ENCODE results near the gene CLIP2.
A peak's percentile ranks its signal among the peaks of the same experiment; 100 is the strongest.
"Not testable (repeated sequence)": the region's sequence is repeated elsewhere in the genome, so short reads cannot be mapped to it uniquely, and the experiment has no call there.

Gene CLIP2

DNA sequence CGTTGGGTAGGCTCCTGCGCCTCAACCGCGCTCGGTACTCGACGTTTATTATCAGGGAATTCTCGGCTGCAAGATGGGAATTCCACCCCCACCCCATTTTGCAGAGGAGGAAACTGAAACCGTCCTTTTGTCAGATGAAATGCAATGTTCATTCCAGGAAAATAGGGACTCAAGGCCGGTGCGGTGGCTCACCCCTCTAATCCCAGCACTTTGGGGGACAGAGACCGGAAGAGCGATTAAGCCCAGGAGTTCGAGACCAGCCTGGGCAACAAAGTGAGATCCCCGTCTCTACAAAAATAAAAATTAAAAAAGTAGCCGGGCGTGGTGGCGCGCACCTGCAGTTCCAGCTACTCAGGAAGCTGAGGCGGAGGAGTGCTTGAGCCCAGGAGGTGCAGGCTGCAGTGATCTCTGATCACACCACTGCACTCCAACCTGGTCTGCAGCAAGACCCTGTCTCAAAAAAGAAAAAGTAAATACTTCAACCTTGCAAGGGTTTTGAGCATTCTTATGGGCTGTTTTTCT lies 34.3 kb upstream of the CLIP2 start:
- H3K9me3 ChIP-seq (ENCODE audit: control insufficient read depth, low read length), result no peaks in the 10 kb centered on the region
- H3K36me3 ChIP-seq (ENCODE audit: control insufficient read depth, insufficient read depth, low read length), result peaks cover 11% of the 10 kb centered on the region
- WGBS, 2 experiments, result 36 to 39% methylated on average over 20 of the region's 20 CpGs
- H3K4me3 ChIP-seq (ENCODE audit: insufficient read depth, low read depth, low read length), result peak overlapping the region; percentile 73
- H3K4me1 ChIP-seq (ENCODE audit: control insufficient read depth, insufficient read depth, low read length), result no peaks in the 10 kb centered on the region
- peak overlapping the region; percentile 11 for H3K27ac ChIP-seq (ENCODE audit: insufficient read depth, low read depth, low read length, poor library complexity, severe bottlenecking)
- H3K27me3 ChIP-seq (ENCODE audit: control insufficient read depth, insufficient read depth, low read length, poor library complexity, severe bottlenecking), result no peaks in the 10 kb centered on the region

DNA sequence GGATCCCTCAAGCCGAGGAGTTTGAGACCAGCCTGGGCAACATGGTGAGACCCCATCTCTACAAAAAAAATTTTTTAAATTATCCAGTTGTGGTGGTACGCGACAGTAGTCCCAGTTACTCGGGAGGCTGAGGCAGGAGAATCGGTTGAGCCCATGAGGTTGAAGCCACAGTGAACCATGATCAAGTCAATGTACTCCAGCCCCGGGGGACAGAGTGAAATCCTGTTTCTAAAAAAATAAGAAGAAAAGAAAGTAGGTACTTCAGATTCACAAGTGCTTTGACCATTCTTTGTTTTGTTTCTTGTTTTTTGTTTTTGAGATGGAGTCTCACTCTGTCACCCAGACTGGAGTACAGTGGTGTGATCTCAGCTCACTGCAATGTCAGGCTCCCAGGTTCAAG lies 33.7 kb upstream of the CLIP2 start:
- not testable (repeated sequence) for H3K36me3 ChIP-seq (ENCODE audit: control insufficient read depth, insufficient read depth, low read length); H3K4me1 ChIP-seq (ENCODE audit: control insufficient read depth, insufficient read depth, low read length); H3K9me3 ChIP-seq (ENCODE audit: control insufficient read depth, low read length); H3K27ac ChIP-seq (ENCODE audit: insufficient read depth, low read depth, low read length, poor library complexity, severe bottlenecking); H3K27me3 ChIP-seq (ENCODE audit: control insufficient read depth, insufficient read depth, low read length, poor library complexity, severe bottlenecking)
- WGBS, 2 experiments, result 98% methylated on average over 6 of the region's 6 CpGs
- H3K4me3 ChIP-seq (ENCODE audit: insufficient read depth, low read depth, low read length), result peak overlapping the region; percentile 73

DNA sequence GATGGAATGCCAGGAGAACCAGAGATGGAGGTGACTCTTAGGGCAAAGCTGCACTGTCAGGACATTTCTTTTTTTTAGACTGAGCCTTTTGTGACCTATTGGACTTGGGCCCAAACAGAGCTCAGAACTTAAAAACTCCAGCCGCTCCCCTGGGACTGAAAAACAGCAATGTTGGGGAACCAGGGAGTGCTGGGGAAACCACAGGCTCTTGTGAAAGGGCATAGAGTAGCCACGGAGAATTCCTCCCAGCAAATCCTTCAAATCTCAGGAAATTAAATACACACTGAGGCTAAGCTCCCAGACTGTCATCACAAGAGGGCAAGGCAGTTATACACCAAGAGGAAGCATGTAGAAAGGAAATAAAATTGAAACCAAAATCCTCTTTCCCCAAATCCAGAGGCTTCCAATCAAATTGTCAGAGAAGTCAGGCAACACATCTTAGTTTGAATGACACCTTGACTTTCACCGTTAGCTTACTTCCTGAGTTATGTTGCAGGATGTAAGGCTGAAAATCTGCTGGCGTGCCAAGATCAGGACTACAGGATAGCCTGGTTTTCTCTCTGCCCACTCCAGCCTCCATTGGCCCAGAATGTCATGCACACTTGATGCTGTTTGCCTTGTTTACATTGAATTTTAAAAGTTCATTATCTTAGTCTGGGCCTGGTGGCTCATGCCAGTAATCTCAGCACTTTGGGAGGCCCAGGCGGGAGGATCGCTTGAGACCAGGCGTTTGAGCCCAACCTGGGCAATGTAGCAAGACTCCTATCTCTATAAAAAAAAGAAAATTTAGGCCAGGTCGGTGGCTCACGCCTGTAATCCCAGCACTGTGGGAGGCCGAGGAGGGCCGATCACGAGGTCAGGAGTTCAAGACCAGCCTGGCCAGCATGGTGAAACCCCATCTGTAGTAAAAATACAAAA lies 32.5 kb upstream of the CLIP2 start:
- WGBS, 2 experiments, result 92 to 94% methylated on average over 12 of the region's 12 CpGs
- no peaks in the 10 kb centered on the region for H3K27me3 ChIP-seq (ENCODE audit: control insufficient read depth, insufficient read depth, low read length, poor library complexity, severe bottlenecking)
- no peaks in the 10 kb centered on the region for H3K4me1 ChIP-seq (ENCODE audit: control insufficient read depth, insufficient read depth, low read length)
- no peaks in the 10 kb centered on the region for H3K9me3 ChIP-seq (ENCODE audit: control insufficient read depth, low read length)
- no peak overlapping the region for H3K27ac ChIP-seq (ENCODE audit: insufficient read depth, low read depth, low read length, poor library complexity, severe bottlenecking)
- H3K36me3 ChIP-seq (ENCODE audit: control insufficient read depth, insufficient read depth, low read length), result no peaks in the 10 kb centered on the region
- H3K4me3 ChIP-seq (ENCODE audit: insufficient read depth, low read depth, low read length), result no peak overlapping the region

DNA sequence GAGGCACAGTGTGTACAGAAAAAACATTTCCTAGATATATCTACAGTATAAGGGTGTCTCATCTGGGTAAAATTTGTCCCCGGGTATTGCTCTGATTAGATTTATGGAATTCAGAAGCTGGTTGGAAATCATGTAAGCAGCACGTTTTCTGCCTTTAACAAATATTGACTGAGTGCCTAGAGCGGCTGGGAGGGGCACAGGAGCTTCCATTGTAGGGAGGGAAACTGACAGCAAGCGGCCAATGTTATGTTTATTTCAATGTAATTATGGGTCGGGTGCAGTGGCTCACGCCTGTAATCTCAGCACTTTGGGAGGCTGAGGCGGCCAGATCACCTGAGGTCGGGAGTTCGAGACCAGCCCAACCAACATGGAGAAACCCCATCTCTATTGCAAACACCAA lies 30.6 kb upstream of the CLIP2 start:
- no peaks in the 10 kb centered on the region for H3K9me3 ChIP-seq (ENCODE audit: control insufficient read depth, low read length)
- no peaks in the 10 kb centered on the region for H3K36me3 ChIP-seq (ENCODE audit: control insufficient read depth, insufficient read depth, low read length)
- WGBS, 2 experiments, result 85 to 86% methylated on average over 9 of the region's 9 CpGs
- no peaks in the 10 kb centered on the region for H3K27me3 ChIP-seq (ENCODE audit: control insufficient read depth, insufficient read depth, low read length, poor library complexity, severe bottlenecking)
- no peak overlapping the region for H3K27ac ChIP-seq (ENCODE audit: insufficient read depth, low read depth, low read length, poor library complexity, severe bottlenecking)
- H3K4me3 ChIP-seq (ENCODE audit: insufficient read depth, low read depth, low read length), result no peak overlapping the region
- no peaks in the 10 kb centered on the region for H3K4me1 ChIP-seq (ENCODE audit: control insufficient read depth, insufficient read depth, low read length)

DNA sequence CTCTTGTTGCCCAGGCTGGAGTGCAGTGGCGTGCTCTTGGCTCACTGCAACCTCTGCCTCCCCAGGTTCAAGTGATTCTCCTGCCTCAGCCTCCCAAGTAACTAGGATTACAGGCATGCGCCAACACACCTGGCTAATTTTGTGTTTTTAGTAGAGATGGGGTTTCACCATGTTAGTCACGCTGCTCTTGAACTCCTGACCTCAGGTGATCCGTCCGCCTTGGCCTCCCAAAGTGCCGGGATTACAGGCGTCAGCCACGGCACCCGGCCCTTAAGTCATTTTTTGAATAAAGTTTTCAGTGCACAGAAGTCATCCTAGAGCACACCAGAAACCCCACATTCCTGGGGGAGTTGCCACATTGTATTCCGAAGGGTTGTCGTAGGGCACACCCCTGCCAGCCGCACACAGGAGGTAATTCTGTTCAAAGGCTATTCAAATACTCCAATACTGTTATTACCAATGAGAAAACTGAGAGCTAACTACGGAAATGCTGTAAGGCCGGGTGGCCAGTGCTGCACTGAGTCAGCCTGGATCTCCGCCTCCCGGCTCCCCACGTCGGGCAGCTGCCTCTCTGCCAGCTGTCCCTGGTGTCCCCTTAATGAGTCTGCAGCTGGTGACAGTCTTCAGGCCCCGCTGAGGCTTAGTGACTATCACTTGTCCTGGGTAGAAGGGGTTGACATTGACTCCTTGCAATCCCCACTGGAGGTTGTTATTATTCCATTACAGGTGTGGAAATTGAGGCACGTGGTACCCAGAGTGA lies 26.4 kb upstream of the CLIP2 start:
- WGBS, 2 experiments, result 87 to 88% methylated on average over 20 of the region's 20 CpGs
- Histone ChIP-seq H3K9me3 (ENCODE audit: control insufficient read depth, low read length) (no peaks in the 10 kb centered on the region), H3K27me3 (ENCODE audit: control insufficient read depth, insufficient read depth, low read length, poor library complexity, severe bottlenecking) (no peaks in the 10 kb centered on the region), H3K27ac (ENCODE audit: insufficient read depth, low read depth, low read length, poor library complexity, severe bottlenecking) (no peak overlapping the region), H3K4me3 (ENCODE audit: insufficient read depth, low read depth, low read length) (no peak overlapping the region), H3K36me3 (ENCODE audit: control insufficient read depth, insufficient read depth, low read length) (no peaks in the 10 kb centered on the region), H3K4me1 (ENCODE audit: control insufficient read depth, insufficient read depth, low read length) (no peaks in the 10 kb centered on the region)

DNA sequence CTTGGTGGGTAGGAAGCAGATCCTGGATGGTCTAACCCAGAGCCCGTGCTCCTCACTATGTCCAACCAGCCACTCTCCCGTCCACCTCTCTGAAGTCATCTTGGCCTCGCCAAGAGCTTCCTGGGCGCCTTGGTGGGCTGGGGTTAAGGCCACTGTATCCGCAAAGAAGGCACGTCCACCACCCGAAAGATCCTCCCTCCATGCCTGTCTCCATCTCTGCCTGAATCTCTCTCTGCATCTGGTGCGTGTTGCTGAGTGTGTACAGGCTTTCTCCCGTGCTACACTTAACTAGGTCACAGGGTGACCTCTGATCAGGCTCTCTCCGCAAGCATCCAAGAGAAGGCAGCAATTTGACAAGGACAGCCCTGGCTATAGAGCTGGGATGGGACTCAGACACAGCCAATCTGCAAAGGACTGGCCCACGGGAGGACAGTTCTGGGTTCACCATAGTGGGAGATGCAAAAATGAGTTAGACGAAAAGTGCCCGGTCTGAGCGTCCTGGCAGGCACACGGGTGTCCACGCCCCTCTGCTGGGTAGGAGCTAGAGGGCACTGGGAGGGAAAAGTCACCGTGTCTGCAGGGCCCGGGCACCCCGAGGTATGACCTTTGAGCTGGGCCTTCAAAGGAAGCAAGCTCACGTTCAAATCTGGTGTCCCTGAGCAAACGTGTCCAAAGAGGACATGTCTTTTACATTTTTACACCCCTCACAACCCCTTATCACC lies 25.6 kb upstream of the CLIP2 start:
- H3K4me3 ChIP-seq (ENCODE audit: insufficient read depth, low read depth, low read length), result no peak overlapping the region
- no peak overlapping the region for H3K27ac ChIP-seq (ENCODE audit: insufficient read depth, low read depth, low read length, poor library complexity, severe bottlenecking)
- no peaks in the 10 kb centered on the region for H3K27me3 ChIP-seq (ENCODE audit: control insufficient read depth, insufficient read depth, low read length, poor library complexity, severe bottlenecking)
- H3K9me3 ChIP-seq (ENCODE audit: control insufficient read depth, low read length), result no peaks in the 10 kb centered on the region
- H3K36me3 ChIP-seq (ENCODE audit: control insufficient read depth, insufficient read depth, low read length), result no peaks in the 10 kb centered on the region
- WGBS, 2 experiments, result 92% methylated on average over 21 of the region's 21 CpGs
- H3K4me1 ChIP-seq (ENCODE audit: control insufficient read depth, insufficient read depth, low read length), result no peaks in the 10 kb centered on the region

DNA sequence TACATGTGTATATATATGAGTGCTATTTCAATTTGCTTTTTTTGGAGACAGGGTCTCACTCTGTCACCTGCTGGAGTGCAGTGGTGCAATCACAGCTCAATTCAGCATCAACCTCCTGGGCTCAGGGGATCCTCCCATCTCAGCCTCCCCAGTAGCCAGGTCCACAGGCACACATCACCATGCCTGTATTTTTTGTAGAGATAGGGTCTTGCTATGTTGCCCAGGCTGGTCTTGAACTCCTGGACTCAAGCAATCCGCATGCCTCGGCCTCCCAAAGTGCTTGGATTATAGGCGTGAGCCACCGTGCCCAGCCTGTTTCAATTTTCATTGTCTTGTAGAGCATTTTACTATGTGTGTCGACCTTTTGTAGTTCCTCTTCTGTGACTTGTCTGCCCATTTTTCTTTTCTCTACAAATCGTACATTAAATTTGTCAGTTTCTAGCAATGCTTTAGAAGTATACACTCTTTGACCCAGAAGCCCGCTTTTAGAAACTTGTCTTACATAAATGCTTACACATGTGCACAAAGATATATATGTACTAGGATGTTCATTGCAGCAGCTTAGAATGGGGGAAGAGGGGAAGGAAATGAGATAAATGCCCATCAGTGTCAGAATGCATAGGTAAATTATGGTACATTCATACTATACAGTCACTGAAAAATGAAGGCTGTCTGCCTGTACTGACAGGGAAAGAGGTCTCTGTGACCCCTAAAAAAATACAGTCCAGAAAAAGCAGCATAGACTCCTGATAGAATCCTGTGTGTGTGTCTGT lies 22.8 kb upstream of the CLIP2 start:
- H3K4me1 ChIP-seq (ENCODE audit: control insufficient read depth, insufficient read depth, low read length), result no peaks in the 10 kb centered on the region
- no peaks in the 10 kb centered on the region for H3K9me3 ChIP-seq (ENCODE audit: control insufficient read depth, low read length)
- no peaks in the 10 kb centered on the region for H3K27me3 ChIP-seq (ENCODE audit: control insufficient read depth, insufficient read depth, low read length, poor library complexity, severe bottlenecking)
- WGBS, 2 experiments, result 91 to 93% methylated on average over 6 to 7 of the region's 7 CpGs
- H3K36me3 ChIP-seq (ENCODE audit: control insufficient read depth, insufficient read depth, low read length), result no peaks in the 10 kb centered on the region
- H3K27ac ChIP-seq (ENCODE audit: insufficient read depth, low read depth, low read length, poor library complexity, severe bottlenecking), result no peak overlapping the region
- no peak overlapping the region for H3K4me3 ChIP-seq (ENCODE audit: insufficient read depth, low read depth, low read length)

DNA sequence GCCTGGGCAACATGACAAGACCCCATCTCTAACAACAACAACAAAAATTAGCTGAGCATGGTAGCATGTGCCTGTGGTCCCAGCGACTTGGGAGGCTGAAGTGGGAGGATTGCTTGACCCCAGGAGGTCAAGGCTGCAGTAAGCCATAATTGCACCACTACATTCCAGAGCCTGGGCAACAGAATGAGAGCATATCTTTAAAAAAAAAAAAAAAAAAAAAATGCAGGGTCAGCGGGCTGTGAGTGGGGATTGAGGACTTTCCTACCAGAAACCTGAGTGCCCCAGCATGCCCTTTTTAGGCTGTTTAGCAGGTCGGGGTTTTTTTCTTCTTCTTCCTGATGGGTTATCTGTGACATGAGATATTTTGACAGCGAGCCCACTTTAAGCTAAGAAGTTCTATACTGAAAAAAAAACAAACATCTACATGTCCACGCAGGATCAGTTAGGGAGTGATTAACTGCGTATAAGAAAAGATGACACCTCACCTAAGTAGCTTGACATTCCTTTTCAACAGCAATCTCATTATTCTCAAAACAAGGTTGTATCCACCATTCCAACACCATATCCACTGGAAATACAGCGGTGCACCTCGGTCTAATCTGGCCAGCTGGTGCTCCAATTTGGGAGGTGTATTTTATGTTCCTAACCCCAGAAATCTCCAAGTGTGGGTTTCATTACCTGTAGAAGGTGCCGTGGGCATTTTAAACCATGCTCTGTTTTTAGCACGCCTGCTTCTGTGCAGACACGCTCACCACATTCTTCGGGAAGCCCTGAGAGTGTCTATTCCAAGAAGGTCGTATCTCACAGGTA lies 21.2 kb upstream of the CLIP2 start:
- H3K27me3 ChIP-seq (ENCODE audit: control insufficient read depth, insufficient read depth, low read length, poor library complexity, severe bottlenecking), result no peaks in the 10 kb centered on the region
- WGBS, 2 experiments, result 84 to 85% methylated on average over 13 of the region's 13 CpGs
- H3K9me3 ChIP-seq (ENCODE audit: control insufficient read depth, low read length), result no peaks in the 10 kb centered on the region
- no peak overlapping the region for H3K4me3 ChIP-seq (ENCODE audit: insufficient read depth, low read depth, low read length)
- H3K36me3 ChIP-seq (ENCODE audit: control insufficient read depth, insufficient read depth, low read length), result no peaks in the 10 kb centered on the region
- no peaks in the 10 kb centered on the region for H3K4me1 ChIP-seq (ENCODE audit: control insufficient read depth, insufficient read depth, low read length)
- H3K27ac ChIP-seq (ENCODE audit: insufficient read depth, low read depth, low read length, poor library complexity, severe bottlenecking), result no peak overlapping the region

DNA sequence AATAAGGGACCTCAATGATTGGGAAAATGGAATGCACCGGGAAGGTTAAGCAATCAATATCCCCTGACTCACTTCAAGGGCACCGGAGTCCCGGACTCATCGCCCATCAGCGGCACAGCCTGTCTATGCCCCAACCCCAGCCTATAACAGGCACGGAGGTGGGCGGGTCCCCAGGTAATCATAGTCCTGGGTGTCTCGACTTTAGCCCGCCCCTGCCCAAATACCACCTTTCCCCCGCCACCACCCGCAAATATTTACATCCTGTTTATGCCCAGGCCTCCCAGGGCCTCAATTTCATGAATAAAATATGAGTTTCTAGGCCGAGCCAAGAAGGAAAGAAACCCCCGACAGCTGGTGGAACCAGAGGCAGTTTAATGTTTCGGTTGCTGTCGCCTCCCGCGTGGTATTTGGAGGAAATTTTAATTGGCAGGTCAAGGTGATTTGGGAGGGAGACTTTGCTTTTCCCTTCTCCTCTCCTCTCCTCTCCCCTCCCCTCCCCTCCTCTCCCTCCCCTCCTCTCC lies 19.4 kb upstream of the CLIP2 start:
- Histone ChIP-seq H3K36me3 (ENCODE audit: control insufficient read depth, insufficient read depth, low read length) (no peaks in the 10 kb centered on the region), H3K9me3 (ENCODE audit: control insufficient read depth, low read length) (no peaks in the 10 kb centered on the region), H3K27me3 (ENCODE audit: control insufficient read depth, insufficient read depth, low read length, poor library complexity, severe bottlenecking) (no peaks in the 10 kb centered on the region), H3K27ac (ENCODE audit: insufficient read depth, low read depth, low read length, poor library complexity, severe bottlenecking) (no peak overlapping the region), H3K4me3 (ENCODE audit: insufficient read depth, low read depth, low read length) (peak overlapping the region; percentile 35), H3K4me1 (ENCODE audit: control insufficient read depth, insufficient read depth, low read length) (no peaks in the 10 kb centered on the region)
- WGBS, 2 experiments, result 2 to 4% methylated on average over 16 to 17 of the region's 17 CpGs

Measured in ectodermal cell (in vitro differentiated cells).